Stimulated activated CD4-positive, alpha-beta T cell treated with anti-CD3 and anti-CD28 coated beads, Interleukin-1b, Interleukin-23, amount 100 ng/mL, for 1 hour (primary cell): ENCODE data around the gene GAREM1.
"Not testable (repeated sequence)": the region's sequence is repeated elsewhere in the genome, so short reads cannot be mapped to it uniquely, and the experiment has no call there.

ENCODE experiments used
- DNase-seq, 2 donors: peaks; one replicate each; pipeline ENCODE4 v3.0.0-alpha.2; 2020; ENCODE audit warnings: low read depth in 2 of 2

Gene GAREM1

GRCh38 chr18:32258558-32259204, 212.0 kb downstream of the GAREM1 start:
- DNase-seq = no peak

- no peak for DNase-seq
Observed at GRCh38 chr18:32258148-32258547, 212.5 kb downstream of the GAREM1 start.

- DNase-seq = no peak
Observed at GRCh38 chr18:32257084-32257785, 213.4 kb downstream of the GAREM1 start.

- DNase-seq = no peak
Observed at GRCh38 chr18:32255570-32255969, 215.1 kb downstream of the GAREM1 start.

GRCh38 chr18:32252141-32252860, 218.4 kb downstream of the GAREM1 start:
- no peak for DNase-seq

GRCh38 chr18:32251466-32251865, 219.2 kb downstream of the GAREM1 start:
- DNase-seq = no peak

GRCh38 chr18:32249147-32249929, 221.3 kb downstream of the GAREM1 start:
- no peak for DNase-seq

GRCh38 chr18:32244881-32245280, 225.8 kb downstream of the GAREM1 start:
- no peak for DNase-seq

- DNase-seq = no peak
Observed at GRCh38 chr18:32243358-32243757, 227.3 kb downstream of the GAREM1 start.

GRCh38 chr18:32242395-32242794, 228.3 kb downstream of the GAREM1 start:
- DNase-seq = no peak

- no peak for DNase-seq
Observed at GRCh38 chr18:32238635-32239268, 231.9 kb downstream of the GAREM1 start.

GRCh38 chr18:32237049-32237448, 233.6 kb downstream of the GAREM1 start:
- no peak for DNase-seq

GRCh38 chr18:32233348-32233747, 237.3 kb downstream of the GAREM1 start:
- not testable (repeated sequence) for DNase-seq

- no peak for DNase-seq
Observed at GRCh38 chr18:32219431-32220018, 251.2 kb downstream of the GAREM1 start.

- DNase-seq = no peak
Observed at GRCh38 chr18:32216390-32216789, 254.3 kb downstream of the GAREM1 start.

GRCh38 chr18:32213693-32214092, 257.0 kb downstream of the GAREM1 start:
- no peak for DNase-seq
